ENCODE measurements around the gene ZRSR2. TPM values are rescaled to one million over a fixed set of nuclear protein-coding genes. Genes with fewer than 3 reads are reported as not detected.

ZRSR2 gene
- total and polyA plus RNA-seq, 2 of the 8 experiments (the other 6 are each of a cell fraction or from before 2014, with no cell fraction given), result 3.9 to 6.9 TPM

Other genes with a start within 250 kb of the ZRSR2 start
- 0.29 TPM in 1 of 2 replicates, not detected in the other for gene ACE2, start 189.5 kb upstream of the ZRSR2 start, total RNA-seq (2021; fragmentation: NEBNext Ultra II Directional; extraction: Animal tissue kit (Norgen Biotek cat#: 25700))
- gene ACE2, start 189.5 kb upstream of the ZRSR2 start, polyA plus RNA-seq (2011; rRNA removed), result 0.02 and 0.06 TPM in 2 replicates
- gene CLTRN, start 125.7 kb upstream of the ZRSR2 start, total RNA-seq (2021; fragmentation: NEBNext Ultra II Directional; extraction: Animal tissue kit (Norgen Biotek cat#: 25700)), result 0.99 and 1.3 TPM in 2 replicates
- 0.58 and 1.2 TPM in 2 replicates for gene CLTRN, start 125.7 kb upstream of the ZRSR2 start, polyA plus RNA-seq (2011; rRNA removed)
- 5.8 and 8.6 TPM in 2 replicates for gene CA5B, start 52.2 kb upstream of the ZRSR2 start, total RNA-seq (2021; fragmentation: NEBNext Ultra II Directional; extraction: Animal tissue kit (Norgen Biotek cat#: 25700))
- 2.3 and 3.3 TPM in 2 replicates for gene CA5B, start 52.2 kb upstream of the ZRSR2 start, polyA plus RNA-seq (2011; rRNA removed)
- 230 and 237 TPM in 2 replicates for gene AP1S2, start 64.3 kb downstream of the ZRSR2 start, total RNA-seq (2021; fragmentation: NEBNext Ultra II Directional; extraction: Animal tissue kit (Norgen Biotek cat#: 25700))
- gene AP1S2, start 64.3 kb downstream of the ZRSR2 start, polyA plus RNA-seq (2011; rRNA removed), result 41.3 and 88.2 TPM in 2 replicates

All from H1 (cell line).